Fibroblast of the aortic adventitia (primary cell): ENCODE measurements around the gene CLEC4G. TPM values are rescaled to one million over a fixed set of nuclear protein-coding genes. Genes with fewer than 3 reads are reported as not detected.

Experiments used
- DNase-seq: peaks from one replicate; pipeline ENCODE4 v3.0.0-alpha.2; 2010; ENCODE audit warnings: low read depth
- H3K4me3 ChIP-seq: 2 replicates; pipeline ENCODE4 v1.5.1; 2011; ENCODE audit warnings: low read depth, mild to moderate bottlenecking, control low read depth, low read length, moderate library complexity
- CTCF ChIP-seq: IDR thresholded peaks from 2 replicates; pipeline ENCODE4 v1.5.1; 2011; ENCODE audit warnings: mild to moderate bottlenecking, low read length, control low read depth, inconsistent platforms; ENCODE audit not compliant: insufficient read depth
- total RNA-seq: library from RNA; depleted of rRNA; stranded (reverse); fragments of >200 nt; gene quantifications from 2 replicates; pipeline ENCODE4 v1.2.3, GENCODE V29; 2012; ENCODE audit warnings: low replicate concordance

CLEC4G gene
- total RNA-seq, 1 donor, result not detected

DNA sequence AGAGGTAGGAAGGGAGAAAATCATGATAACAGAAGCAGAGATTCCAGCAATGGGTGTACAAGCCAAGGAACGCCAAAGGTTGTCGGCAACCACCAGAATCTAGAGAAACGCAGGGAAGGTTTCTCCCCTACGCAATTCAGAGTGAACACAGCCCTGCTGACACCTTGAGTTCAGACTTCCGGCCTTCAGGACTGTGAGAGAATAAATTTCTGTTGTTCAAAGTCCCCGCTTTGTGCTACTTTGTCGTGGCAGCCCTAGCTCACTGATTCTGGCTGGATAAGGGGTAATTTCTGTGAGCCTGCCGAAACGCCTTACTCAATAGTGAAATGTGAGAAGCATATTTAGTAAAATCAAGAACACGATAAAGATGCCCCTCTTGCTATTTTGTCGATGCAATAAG lies 5.3 kb upstream of the CLEC4G start:
- no peak for DNase-seq
- no peak for TF ChIP-seq CTCF
- H3K4me3 ChIP-seq, result no peak overlapping the region

DNA sequence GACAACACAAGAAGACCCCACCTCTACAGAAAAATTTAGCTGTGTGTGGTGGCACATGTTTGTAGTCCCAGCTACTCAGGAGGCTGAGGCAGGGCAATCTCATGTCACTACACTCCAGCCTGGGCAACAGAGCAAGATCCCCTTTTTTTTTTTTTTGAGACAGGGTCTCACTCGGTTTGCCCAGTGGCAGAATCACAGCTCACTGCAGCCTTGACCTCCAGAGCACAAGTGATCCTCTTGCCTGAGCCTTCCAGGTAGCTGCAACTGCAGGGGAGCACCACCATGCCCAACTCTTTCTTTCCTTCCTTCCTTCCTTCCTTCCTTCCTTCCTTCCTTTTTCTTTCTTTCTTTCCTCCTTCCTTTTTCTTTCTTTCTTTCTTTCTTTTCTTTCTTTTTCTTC lies 4.2 kb upstream of the CLEC4G start:
- TF ChIP-seq CTCF, result no peak
- no peak overlapping the region for H3K4me3 ChIP-seq
- no peak for DNase-seq

DNA sequence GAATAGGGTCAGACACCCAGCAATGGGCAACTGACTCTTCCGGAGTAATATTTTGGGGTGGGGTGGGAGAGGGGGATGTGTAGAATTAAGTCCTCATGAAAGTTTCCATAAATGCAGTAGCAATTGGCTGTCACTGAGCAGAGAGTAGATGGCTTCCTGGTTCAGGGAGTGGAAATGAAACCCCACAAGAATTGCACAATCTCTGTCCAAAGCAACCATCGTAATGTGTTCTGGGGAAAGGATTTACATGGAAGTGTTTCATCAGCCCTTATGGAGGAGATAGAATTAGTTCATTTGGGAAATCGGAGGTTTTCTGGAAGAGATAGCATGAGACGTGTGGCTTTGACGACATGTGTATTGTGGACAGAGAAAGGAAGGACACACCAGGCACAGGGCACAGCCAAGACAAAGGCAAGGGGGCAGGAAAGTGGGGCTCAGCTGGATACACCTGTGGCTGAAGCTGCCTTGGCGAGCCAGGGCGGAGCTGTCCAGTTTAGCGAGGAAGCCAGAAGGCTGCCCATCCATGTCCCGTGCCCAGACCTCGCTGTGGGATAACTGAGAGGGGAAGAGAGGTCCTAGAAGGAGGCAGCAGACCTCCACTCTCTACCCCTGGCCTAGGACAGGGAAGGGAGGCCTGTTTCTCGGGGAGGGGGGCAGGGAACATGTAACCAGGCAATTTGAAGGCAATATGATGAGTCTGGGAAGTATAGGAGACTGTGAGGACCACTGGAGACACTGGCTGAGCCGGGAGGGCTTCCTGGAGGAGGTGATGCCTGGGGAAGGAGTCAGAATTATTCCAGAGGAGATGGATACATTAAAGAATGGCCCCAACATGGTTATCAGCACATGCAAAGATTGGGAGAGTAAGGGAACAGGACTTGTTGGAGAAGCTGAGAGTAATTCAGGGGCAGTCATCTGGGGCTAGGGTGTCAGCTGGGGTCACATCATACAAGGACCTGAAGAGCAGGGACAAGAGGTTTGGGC lies 2.6 kb upstream of the CLEC4G start:
- TF ChIP-seq CTCF, result no peak
- H3K4me3 ChIP-seq, result no peak overlapping the region
- DNase-seq, result peak; percentile 21

GRCh38 chr19:7733376-7733775 lies 1.5 kb upstream of the CLEC4G start:
- no peak for DNase-seq
- no peak for TF ChIP-seq CTCF
- H3K4me3 ChIP-seq, result no peak overlapping the region

GRCh38 chr19:7731615-7732014 lies 295 bp downstream of the CLEC4G start:
- no peak for TF ChIP-seq CTCF
- no peak overlapping the region for H3K4me3 ChIP-seq
- DNase-seq, result no peak

GRCh38 chr19:7731218-7731595 lies 703 bp downstream of the CLEC4G start:
- no peak for TF ChIP-seq CTCF
- no peak for DNase-seq
- no peak overlapping the region for H3K4me3 ChIP-seq
